Measurements from ENCODE around the gene CDK5R2.

The CDK5R2 gene

DNA sequence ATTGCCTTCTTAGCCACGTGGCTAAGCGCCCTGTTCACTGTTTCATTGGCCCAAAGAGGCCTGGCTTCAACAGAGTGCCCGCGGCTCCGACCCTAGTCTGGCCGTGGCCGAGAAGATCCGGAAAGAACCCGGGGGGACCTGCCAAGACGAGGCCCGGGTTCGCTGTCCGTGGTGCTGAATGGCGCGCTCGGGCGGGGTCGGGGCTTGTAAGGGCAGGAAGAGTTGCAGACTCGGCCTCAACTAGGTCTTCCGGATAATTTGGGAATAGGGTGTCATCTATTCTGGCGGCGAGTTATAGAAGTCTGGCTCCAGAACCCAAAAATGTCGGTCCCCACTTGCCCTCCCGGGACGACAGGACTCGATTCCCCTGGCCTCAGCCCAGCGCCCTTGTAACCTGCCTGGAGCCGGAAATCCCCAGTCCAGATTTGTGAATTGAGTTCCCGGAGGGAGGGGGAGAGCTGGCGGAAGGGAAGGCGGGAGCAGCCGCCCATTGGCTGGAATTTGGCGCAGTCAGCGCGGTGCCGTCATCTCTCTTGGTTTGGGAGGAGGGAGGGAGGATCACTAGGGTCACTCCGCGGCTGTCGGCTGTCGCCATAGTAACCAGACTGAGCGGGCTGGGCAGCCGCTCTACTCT is 3.5 kb downstream of the CDK5R2 start:
- no peak for FAIRE-seq

DNA sequence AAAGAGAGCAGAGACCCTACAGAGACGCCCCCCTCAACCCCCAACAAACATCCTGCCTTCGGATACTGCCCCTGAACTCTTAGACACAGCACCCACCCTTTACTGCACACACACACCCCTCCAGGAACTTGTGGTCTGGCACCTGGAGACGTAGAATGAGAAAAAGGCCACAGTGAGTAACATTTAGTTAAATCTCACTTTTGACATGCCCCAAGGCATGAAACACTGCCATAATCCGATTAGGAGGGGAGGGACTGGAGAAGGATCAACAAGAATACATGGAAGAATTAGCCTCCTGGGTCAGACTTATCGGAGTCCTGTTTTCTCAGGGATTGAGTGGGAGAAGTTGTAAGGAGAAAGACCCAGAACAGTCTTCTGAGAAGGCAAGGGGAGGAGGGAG is 4.1 kb downstream of the CDK5R2 start:
- no peak for FAIRE-seq

DNA sequence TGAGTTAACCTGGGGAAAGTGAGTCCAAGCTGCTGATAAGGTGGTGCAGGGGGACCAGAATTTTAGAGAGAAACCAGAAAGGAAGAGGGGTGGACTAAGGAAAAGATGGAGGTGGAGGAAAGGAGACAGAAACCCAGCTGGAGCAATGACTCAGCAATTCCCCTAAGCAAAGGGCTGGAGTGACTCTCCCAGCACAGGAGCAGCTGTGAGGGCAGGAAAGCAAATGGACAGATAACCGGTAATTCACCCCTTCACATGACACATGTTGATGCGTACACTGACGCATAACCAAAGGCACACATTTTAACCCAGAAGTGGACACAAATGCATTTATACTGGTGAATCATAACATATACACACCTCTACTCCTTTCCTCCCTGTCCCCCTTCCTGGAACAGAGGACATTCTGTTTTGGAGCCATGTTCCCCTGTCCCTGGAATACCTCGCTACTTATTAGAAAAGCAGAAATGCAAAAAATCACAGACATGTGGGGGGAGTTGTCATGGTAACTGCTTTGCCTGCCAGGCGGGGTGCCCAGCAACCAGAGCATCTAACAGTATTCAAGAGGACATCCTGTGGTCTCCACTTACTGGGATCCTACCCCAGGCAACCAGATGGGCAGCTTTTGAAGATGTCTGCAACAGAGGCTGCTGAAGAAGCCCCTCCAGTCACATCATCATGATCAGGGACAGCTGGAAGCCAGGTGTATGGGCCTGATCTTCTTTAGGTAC is 4.7 kb downstream of the CDK5R2 start:
- FAIRE-seq = no peak

DNA sequence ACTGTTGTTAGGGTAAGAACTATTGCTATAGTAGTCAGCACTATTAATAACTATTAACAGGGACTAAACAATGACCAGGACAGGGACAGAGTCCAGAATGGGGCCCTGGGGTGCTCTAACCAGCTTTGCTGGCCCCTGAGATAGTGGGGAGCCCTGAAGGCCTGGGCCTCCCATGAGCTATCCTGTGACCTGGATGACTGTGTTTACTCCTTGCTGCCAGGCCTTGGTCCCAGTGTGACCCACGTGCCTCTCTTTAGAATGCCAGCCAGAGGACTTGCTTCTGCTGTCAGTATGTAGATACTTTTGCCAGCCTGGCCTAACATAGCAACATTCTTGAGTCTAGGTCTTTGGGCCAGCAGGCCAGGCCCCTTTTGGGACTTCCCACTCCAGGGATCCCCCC is 11.4 kb downstream of the CDK5R2 start:
- FAIRE-seq = no peak

DNA sequence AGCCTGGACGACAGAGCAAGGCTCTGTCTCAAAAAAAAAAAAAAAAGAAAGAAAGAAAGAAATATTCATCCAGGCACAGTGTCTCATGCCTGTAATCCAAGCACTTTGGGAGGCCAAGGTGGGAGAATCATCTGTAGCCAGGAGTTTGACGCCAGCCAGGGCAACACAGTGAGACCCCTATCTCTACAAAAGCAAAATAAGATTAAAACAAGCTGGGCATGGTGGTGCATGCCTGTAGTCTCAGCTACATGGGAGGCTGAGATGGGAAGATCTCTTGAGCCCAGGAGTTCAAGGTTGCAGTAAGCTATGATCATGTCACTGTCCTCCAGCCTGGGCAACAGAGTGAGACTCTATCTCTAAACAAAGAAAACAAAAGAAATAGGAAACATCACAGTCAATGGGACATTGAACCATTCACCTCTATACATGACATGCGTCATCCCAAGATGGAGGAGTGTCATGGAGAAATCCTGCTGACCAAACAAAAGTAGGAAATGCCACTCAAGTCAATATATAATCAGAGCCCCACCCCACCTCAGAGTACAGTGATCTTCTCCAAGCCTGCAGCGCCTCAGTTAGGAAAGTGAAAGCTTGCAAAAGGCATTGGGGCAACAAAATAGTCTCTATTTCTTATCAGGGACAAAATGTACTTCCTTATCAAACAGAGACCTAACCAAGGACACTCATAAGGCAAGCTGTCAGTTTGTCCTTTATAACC is 15.8 kb downstream of the CDK5R2 start:
- no peak for FAIRE-seq

DNA sequence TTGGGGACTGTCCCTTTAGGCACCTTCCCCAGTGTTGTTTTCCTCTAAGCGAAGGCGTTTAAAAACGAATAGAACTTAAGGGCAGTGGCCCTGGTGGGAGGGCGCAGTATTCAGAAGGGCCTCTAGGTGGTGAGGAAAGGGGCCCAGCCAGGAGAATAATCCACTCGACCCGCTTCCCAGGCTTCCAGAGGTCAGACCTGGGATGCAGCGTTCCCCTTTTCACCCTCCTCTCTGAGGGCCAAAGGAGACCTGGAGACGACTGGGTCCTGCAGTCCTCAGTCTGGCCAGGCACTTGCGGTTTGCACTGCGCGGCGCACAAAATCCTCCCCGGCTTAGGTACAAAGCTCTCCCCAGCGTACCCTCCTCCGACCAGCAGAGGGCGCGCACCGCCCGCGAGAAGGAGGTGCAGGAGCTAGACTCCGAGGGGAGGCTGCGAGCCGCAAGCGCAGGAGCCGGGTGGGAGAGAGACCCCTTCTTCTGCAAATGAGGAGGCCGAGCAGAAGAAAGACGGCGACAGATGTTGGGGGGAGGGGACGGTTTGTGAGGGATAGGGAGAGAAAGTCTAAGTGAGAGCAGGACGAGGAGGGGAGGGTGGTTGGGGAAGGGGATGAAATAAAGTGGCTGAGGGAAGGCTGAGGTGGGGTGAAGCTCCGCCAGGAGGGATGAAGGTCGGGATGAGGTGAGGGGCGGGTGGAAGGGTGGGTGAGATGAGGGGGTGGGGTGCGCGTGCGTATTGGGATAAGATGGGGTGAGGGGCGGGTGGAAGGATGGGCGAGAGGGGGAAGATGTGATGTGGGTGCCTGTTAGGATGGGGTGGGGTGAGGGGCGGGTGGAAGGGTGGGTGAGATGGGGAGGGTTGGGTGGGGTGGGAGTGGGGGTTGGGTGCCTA is 20.6 kb downstream of the CDK5R2 start:
- FAIRE-seq = no peak

DNA sequence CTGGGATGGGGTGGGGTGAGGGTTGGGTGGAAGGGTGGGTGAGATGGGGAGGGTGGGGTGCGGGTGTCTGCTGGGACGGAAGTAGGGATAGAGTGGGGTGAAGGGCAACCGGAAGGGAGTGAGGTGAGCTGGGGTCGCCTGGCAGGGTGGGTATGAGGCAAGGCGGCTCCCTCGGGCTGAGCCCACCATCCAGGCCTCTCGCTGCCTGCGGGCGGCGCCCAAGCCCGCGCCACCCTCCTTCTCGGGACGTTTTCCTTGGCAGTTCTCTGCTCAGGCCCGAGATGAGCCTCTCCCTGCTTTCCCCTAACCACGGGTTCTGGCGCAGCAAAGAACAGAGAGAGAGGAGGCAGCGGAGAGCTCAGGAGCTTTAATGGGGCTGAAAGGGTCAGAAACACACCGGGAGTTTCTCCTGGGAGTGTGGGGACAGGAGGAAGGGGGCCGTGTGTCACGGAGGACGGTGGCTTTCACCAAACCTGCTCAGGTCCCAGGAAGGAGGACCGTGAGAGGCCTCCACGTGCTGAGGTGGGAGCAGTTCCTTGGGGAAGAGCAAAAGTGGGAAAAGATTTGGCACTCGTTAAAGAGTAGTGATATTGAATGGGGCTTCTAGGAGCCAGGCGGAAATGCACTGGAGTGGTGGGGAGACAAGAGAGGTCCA is 21.4 kb downstream of the CDK5R2 start:
- no peak for FAIRE-seq

DNA sequence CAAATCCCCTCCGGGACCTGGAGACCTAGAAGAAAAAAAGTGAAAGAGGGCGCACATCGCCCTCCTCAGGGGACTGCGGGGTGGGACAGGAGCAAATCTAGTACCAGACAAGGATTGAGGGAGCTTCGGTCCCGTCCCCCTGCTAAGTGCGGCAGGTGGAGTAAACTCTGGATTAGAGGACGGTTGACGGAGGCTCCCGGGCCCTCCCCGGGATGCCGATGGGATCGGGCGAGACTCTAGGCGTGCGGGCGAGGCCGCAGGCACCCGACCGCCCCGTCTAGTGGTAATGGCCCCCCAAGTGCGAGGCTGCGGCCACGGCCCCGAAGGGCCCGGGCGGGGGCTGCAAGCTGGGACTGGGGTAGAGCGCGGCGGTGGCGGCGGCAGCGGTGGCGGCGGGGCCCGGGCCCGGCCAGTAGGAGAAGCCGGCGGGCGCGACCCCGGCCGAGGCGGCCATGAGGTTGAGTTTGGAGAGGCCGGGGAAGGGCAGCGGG is 22.0 kb downstream of the CDK5R2 start:
- FAIRE-seq = no peak

DNA sequence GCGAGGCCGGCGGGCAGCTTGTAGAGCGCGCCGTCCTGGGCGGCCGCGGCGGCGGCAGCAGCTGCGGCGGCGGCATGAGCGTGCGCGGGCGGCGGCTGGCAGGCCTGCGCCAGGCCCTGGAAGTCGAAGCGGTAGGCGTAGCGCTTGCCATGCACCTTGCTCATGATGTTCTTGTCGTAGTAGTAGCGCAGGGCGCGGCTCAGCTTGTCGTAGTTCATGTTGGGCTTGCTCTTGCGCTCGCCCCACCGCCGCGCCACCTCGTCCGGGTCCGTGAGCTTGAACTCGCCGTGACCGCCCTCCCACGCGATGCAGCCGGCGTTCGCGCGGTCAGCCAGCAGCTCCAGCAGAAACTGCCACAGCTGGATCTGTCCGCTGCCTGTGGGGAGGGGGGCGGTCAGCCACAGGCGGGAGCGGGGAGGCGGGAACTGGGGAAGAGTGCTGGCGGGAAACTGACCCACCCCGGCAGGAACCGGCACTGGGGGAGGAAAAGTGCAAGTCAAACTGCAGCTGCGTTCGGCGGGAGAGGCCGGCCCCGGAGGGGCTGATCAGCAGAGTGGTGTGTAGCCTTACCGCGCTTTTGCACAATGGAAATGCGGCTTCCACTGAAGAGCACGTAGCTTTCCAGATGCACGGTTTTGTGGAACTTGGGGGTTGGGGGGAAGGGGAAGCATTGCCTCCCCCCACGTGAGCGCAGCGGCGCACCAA is 22.6 kb downstream of the CDK5R2 start:
- FAIRE-seq = no peak

DNA sequence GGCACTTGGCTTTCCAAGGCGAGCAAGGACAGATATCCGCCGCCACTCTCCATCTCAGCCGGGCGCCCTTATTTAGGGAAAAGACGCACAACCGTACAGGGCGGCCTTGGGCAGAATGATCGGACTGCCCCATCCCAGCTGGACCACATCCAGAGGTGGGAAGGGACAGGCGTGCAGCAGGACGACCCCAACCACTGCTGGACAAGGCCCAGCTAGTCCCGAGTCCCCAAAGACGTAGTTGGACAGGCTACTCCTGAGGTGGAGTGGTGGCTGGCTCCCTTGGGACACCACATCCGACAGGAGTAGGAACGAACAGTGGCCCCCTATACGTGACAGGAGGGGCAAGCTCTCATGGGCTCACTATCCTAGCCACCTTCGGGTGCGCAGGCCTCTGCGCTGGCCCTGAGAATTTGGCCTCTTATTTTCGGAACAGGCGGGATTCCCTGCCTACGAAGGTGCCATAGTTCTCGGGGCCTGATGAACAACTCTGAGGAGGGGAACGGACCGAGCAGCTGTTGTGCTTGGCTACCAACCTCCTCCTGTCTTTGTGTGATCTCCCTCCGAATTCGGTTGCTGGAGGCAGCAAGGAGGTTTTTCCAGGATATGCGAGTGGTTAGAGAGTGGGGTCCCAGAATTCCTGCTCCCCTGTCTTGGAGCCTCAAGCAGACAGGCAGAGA is 23.3 kb downstream of the CDK5R2 start:
- FAIRE-seq = no peak

DNA sequence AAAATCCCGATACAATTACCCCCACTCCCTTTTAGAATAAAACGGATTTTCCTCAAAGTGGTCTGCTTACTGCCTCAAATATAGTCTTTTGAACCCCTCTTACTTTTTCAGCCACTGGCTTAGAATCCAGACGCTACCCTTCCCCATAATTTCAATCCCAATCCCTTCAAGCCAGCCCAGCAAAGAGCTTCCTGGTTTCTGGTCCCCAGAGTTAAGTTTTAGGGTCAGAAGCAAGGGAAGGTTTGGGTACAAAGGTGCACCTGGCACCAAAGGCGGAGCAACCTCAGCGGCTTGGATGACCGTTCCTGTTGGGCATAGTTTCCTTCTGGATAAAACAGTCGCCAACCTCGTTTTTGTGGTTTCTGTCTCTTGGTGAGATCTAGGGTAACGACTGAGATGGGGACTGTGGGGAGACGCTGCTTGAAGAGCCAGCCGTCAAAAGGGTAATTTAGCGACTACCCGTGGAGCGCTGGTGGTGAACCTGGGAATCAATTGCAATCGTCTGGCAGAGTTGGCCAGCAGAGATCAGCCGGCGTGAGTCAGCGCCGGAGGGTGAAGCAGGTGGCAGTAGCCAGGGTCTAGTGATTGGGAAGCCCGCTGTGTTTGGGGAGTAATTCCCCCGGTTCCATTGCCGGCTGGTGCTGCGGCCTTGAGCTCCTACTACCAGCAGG is 23.9 kb downstream of the CDK5R2 start:
- no peak for FAIRE-seq

DNA sequence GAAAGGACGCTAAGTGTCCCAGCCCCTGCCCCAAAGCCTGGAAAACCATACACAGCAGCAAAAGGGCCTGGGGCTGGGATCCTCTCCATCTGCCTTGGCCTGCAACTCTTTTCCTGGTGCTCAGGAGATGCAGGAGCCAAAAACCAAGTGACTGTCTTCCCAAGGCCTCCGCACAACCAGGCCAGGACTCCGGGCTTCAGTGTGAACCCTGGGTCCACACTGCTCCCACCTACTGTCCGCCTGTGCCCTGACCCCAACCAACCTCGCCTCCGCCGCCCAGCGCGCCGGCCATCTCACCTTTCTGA is 24.4 kb downstream of the CDK5R2 start:
- no peak for FAIRE-seq

DNA sequence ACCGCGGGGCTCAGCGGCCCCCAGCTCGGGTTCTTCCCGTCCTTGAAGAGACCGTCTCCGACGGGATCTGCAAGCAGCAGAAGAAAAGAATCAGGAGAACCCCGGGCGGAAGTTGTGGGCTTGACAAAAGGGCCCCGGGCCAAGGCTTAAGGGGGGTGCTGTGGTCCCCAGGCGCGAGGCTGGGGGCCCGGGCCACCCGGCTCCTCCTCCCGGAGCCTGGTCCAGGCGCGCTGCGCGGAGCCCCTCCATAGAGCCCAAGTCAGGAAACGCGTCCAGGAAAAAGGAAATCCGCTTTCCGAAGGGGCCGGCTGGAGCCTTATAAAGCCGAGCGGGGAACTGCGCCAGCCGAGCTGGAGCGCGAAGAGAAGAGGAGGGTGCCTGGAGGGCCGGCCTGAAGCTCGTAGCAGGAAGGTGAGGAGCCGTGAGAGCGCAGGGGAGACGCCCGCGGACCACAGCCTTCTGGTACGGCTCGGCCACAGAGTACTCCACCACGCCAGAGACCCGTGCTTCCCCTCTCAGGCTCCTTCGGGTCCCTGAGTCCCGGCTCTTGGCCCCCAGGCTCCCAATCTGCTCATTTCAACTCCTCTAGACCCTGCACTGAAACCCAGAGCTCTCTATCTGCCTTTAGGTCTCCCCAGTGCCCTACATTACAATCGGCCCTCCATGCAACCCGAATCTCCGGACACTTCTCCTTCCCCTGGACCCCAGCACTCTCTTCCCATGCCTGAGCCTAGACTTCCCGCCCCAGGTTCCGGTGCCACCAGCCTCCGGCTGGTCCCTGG is 25.0 kb downstream of the CDK5R2 start:
- no peak for FAIRE-seq

DNA sequence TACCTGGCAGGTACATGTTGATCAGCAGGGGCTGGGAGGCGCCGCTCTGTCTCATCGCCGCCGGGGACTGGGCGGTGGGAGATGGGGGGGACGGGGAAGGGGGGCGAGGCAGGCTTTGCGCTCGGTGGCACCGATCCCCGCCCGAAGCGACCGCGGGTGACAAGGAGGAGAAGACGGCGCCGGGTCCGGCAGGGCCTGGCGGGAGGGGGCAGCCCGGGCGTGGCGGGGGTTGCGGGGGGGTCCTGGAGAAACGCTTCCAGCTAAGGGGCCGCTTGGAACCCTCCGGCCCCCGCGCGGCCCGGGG is 25.5 kb downstream of the CDK5R2 start, which contains the start of gene FEV:
Gene FEV, minus strand, starts transcription at position 164 of the 304 bp plus-strand sequence. Its CDS starts 109 bp downstream, at position 55.
- no peak for FAIRE-seq

DNA sequence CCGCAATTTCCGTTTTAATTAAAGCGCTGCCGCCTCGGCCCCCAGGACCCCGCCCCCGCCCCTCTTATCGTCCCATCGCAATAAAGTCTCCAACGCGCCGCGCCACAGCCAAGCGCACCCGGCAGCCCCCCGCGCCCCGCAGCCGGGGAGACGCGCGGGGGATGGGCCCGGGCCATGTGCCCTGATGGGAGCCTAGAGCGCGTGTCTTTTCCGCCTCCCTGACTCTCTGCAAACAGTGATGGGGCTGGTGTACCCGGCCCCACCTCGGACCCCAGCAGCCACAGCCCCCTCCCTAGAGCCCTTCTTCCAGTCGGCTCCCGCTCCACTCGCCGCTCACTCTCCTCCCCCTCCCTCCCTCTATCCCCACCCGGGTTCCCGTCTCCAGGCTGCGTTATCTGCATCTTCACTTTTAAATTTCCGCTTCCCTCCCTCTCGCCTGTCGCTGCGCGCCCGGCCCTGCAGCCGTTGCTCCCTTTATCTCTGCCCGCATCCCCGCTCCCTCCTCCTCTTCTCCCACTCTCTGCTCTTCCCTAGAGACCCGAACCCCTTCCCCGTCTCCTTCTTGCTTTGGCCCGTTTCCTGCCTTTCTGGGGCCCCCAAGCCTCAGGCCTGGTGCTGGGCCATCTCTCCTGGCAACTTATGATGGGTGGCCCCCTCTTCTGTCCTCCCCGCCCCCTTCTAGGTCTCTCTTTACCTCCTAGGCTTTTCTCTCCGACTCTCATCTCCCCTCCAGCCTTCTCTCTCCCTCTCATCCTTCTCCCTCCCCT is 26.0 kb downstream of the CDK5R2 start:
- FAIRE-seq = no peak

DNA sequence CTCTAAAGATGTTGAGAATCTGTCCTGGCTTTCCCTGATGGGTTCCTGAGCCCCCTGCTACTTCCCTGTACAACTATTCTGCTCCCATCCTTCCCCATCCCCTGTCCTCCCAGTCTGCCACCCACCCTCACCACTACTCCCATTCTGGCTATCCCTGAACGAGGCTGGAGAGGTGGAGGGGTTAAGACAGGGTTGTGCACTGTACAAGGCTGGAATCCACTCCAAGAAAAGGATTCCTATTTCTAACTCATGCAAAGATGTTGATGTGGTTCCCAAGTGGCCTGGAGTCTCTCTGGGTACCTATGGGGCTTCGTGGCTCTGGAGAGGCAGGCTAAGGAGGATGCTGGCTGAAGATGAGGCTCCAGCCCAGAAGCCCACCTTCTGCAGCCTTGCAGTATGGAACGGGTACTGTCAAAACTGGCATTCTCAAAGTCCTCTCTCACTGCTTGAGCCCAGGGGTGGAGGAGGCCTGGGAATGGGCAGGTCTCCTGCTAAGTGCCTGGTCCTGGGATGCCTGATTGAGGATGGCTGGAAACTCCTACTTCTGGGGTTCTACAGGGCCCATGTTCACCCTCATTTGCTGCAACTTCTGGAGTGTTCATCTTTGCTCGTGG is 26.8 kb downstream of the CDK5R2 start:
- no peak for FAIRE-seq

DNA sequence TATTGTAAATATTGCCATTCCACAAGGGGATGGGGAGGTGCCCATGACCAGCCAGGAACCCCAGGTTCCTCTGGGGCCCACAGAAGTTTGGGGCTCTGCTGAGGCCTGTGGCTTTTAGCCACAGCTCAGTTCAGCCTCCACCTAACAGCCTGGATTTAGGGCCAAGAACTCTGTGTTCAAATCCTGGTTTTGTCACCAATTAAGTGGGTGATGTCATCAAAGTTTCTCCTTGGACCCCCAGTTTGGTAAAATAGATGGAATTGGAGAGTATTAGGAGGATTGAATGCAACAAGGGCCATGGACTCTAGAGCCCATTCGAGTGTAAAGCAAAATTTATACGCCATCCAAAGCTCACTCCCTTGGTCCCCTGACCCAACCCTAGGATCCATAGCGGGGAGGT is 28.7 kb downstream of the CDK5R2 start:
- no peak for FAIRE-seq

DNA sequence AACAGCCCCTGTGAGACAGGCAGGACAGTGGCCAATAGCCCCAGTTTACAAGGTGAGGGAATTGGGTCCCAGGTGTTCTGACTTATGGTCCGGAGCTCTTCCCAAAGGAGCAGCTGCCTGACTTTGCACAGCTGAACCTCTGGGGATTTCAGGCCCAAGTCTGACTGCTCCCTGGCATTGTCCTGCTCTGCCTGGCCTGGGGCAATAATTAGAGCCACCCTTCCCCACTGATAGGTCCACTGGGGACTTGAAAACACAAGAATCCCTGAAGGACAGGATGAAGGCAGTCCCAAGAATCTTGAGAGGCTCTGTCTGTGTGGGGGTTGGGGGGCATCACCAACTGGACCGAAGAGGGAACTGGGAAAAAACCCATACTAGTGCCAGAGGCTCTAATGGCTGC is 29.2 kb downstream of the CDK5R2 start:
- no peak for FAIRE-seq

DNA sequence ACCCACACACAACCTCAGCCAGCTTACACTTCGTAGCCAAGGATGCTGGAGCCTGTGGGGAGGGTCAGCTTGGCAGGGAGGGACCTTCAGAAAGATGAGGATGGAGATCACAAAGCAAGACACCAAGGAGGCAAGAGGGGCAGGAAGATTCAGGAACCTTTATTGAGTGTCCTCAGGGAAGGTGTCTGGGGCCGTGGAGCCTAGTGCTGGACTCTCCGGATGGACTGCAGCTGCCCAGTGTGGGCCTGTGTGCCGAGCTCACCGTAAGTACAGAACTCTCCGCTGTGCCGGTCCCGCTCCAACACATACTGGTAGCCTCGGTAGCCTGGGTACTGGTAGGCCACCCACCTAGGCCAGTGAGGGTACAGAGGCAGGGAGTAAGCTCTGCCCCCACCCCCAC is 30.6 kb downstream of the CDK5R2 start:
- FAIRE-seq = no peak
